Activated CD4-positive, alpha-beta T cell treated with anti-CD3 and anti-CD28 coated beads, Interleukin-2, amount 50 U/mL, for 16 hours (primary cell): ENCODE measurements around the gene COLEC11.

Source experiments
- DNase-seq: peaks from one replicate; pipeline ENCODE4 v3.0.0-alpha.2; 2020

The COLEC11 gene

GRCh38 chr2:3639653-3640052 is 44.7 kb downstream of the COLEC11 start:
- DNase-seq = no peak

- DNase-seq = no peak
These were observed 46.3 kb downstream of the COLEC11 start for GRCh38 chr2:3641181-3641580.

GRCh38 chr2:3641841-3642421 is 47.0 kb downstream of the COLEC11 start:
- no peak for DNase-seq

GRCh38 chr2:3642521-3643215 is 47.8 kb downstream of the COLEC11 start:
- DNase-seq = no peak

- DNase-seq = no peak
These were observed 48.7 kb downstream of the COLEC11 start for GRCh38 chr2:3643371-3644245.

- no peak for DNase-seq
These were observed 49.3 kb downstream of the COLEC11 start for GRCh38 chr2:3644246-3644525.

- no peak for DNase-seq
These were observed 50.1 kb downstream of the COLEC11 start for GRCh38 chr2:3644891-3645605.

- no peak for DNase-seq
These were observed 51.0 kb downstream of the COLEC11 start for GRCh38 chr2:3645745-3646389.

GRCh38 chr2:3646446-3646845 is 51.5 kb downstream of the COLEC11 start:
- no peak for DNase-seq

GRCh38 chr2:3647246-3647645 is 52.3 kb downstream of the COLEC11 start:
- DNase-seq = no peak

GRCh38 chr2:3647831-3648651 is 53.1 kb downstream of the COLEC11 start:
- no peak for DNase-seq

- no peak for DNase-seq
These were observed 53.8 kb downstream of the COLEC11 start for GRCh38 chr2:3648652-3649177.

GRCh38 chr2:3649581-3649980 is 54.7 kb downstream of the COLEC11 start:
- no peak for DNase-seq

GRCh38 chr2:3650140-3650920 is 55.4 kb downstream of the COLEC11 start:
- no peak for DNase-seq

- peak; percentile 80 for DNase-seq
These were observed 57.1 kb downstream of the COLEC11 start for GRCh38 chr2:3651691-3652648.

GRCh38 chr2:3652896-3653625 is 58.1 kb downstream of the COLEC11 start:
- no peak for DNase-seq

- DNase-seq = no peak
These were observed 59.1 kb downstream of the COLEC11 start for GRCh38 chr2:3654011-3654410.

- DNase-seq = no peak
These were observed 59.8 kb downstream of the COLEC11 start for GRCh38 chr2:3654531-3655225.
